GM21528 (cell line): Measurements from ENCODE around the gene RTN4R.

Source experiments
- ATAC-seq: cut with Tn5 transposase; IDR thresholded peaks from one replicate; pipeline ENCODE4 v1.9.1; 2021; ENCODE audit warnings: mild to moderate bottlenecking, moderate library complexity; ENCODE audit not compliant: unreplicated experiment, low FRiP score

The RTN4R gene

GRCh38 chr22:20219667-20220628, 48.2 kb downstream of the RTN4R start:
- ATAC-seq, result no peak

DNA sequence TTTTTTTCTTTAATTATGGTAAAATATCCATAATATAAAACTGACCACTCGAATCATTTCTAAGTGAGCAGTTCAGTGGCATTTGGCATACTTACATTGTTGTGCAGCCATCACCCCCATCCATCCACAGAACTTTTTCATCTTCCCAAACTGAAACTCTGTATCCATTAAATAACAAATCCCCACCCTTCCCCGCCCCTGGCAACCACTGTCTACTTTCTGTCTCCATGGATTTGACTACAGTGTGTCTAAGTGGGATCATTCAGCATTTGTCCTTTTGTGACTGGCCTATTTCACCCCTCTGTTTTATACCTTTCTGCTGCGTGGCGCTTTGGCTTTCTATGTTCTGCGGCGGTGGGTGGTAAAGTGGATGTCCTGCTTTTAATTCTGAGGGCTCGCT, 49.1 kb downstream of the RTN4R start:
- no peak for ATAC-seq

- no peak for ATAC-seq
Measured at GRCh38 chr22:20218326-20218872, 49.7 kb downstream of the RTN4R start.

DNA sequence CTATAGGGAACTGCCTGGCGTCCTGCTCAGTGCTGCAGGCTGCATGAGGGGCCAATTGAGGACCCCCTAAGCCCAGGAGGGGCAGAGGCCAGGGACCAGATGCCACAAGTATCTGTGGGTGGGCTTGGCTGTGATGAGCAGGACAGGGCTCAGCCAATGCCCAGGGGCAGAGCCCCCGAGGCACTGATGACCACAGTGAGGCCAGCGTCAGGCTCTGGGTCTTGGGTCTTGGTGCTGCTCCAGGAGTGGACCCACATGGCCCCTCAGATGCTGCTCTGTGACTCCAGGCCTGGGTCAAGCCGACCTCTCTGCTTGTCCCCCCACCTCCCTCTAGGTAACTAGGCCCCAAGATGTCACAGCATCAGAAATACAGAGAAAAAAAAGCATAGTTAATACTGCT, 50.6 kb downstream of the RTN4R start:
- ATAC-seq, result no peak

DNA sequence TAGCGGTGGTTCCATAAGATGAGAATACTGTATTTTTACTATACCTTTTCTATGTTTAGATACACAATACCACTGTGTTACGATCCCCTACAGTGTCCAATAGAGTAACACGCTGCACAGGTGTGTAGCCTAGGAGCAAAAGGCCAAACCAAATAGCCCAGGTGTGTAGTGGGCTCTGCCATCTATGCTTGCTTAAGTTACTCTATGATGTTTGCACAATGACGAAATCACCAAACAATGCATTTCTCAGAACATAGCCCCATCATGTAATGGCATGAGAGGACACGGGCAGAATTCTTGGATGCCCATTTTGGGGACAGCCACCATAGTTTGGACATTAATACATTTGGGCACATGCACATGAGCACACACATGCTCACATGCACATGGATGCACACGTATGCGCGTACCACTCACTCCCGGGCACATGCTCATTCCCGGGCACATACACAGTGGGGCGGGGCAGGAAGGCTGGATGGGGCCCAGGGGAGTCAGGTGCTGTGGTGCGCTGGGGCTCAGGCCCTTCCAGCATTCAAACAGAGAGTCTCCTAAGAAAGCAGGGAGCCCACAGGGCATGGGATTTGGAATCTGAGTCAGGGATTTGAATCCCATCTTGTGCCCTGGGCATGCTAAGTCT, 51.1 kb downstream of the RTN4R start:
- ATAC-seq, result no peak

GRCh38 chr22:20215742-20216141, 52.4 kb downstream of the RTN4R start:
- no peak for ATAC-seq

DNA sequence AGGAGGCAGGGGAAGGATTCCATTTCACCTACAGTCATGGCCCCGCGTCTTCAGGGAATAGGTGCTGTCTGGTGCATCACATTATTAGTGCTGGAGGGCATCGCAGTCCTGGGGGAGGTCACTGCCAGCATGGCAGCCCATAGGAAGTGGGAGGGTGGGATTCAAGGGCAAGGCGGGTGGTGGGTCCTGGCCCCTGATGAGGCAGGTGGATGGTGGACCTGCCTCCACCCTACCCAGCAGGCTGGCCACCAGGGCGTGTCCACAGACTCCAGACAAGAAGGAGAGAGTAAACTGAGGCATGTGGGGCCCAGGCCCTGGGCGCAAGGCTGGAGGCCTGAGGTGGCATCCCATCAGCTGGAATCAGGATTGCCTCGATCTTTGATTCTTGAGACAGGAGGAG, 53.3 kb downstream of the RTN4R start:
- ATAC-seq, result no peak

- ATAC-seq, result no peak
Measured at GRCh38 chr22:20213833-20214708, 54.0 kb downstream of the RTN4R start.

DNA sequence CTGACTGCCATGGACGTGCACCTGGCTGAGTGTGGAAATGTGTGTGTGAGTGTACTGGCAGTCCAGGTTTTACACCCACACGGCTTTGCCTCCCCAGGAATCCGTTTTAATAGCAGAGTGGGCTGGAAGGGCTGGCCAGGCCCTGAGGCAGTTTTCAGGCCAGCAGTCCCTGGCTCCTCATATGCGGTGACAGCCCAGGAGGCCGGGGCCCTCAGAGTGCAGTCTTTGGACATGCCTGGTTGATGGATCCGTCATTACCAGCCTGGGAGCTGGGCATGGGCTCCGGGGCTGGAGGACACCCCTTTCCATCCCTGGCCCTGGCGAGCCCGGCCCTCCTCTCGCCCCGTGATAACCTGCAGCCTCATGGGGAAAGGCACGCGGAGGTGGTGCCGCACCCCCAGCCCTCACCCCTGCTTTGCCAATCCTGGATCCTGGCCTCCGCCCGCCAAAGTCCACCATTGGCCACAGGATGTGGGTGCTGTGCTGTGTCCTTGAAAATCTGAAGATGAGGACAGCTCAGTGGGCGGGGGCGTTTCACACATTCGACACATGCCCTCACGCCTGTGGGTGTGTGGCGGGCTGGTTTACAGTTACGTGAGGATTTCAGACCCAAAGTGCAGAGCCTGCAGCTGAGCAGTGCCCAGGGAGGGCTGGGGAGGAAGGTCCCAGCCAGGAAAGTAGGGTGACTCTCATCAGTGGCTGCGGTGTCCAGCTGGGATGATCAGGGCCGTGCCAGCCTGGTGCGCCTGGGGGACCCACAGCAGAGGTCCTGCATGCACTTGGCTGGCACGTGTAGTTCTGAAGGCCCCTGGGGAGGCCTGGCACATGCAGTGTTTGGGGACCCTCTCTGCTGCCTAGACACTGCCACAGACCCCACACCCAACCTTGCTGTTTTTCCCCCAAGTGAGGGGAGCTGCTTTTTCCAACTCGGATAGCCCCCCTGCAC, 55.1 kb downstream of the RTN4R start:
- ATAC-seq, result no peak

GRCh38 chr22:20211997-20212753, 55.9 kb downstream of the RTN4R start:
- ATAC-seq, result no peak

GRCh38 chr22:20211409-20211996, 56.6 kb downstream of the RTN4R start:
- no peak for ATAC-seq

DNA sequence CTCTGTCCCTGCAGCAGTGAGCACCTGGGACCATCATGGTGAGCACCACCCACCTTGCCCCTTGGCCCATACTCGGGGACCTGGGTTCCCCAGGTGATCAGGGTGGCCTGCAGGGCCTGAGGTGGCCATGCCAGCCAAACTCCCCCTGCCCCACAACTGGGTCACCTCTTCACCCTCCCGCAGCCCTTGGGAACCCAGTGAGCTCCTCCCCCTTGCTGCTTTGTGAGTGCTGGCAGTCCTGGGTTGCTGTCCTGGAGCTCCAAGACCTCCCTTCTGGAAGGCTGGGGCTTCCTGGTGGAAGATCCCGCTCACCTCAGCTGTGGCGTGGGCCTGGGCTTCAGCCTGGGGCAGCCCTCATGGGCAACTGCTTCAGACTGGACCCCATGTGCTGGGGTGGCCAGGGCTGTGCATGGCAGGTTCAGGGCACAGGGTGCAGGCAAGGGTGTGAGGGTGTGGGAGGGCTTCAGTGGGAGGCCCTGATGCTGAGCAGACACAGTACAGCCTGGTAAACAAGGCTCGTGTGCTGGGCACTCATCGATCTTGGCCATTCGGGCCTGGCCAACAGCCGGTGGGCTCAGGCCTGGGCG, 57.6 kb downstream of the RTN4R start:
- ATAC-seq, result no peak

DNA sequence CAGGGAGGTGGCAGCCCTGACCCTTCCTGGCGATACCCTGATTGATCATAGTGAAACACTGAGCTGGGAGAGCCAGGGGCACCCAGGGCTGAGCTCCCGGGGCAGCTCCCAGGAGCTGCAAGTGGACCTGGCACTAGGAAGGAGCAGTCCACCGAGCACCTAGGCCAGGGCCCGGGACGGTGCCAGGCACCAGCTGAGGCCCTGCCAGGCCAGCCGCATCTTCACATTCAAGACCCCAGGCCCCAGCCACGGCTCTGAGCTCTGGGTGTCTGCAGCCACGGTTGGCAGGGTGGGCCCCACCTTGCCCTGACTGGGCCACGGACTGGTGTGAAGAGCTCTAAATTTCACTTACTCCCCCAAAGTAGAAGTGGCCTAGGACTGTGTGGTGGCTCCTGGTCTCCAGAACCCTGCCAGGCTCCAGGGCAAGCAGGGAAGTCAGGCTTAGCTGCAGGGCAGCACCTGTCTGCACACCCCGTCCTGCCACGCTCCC, 58.3 kb downstream of the RTN4R start:
- no peak for ATAC-seq

DNA sequence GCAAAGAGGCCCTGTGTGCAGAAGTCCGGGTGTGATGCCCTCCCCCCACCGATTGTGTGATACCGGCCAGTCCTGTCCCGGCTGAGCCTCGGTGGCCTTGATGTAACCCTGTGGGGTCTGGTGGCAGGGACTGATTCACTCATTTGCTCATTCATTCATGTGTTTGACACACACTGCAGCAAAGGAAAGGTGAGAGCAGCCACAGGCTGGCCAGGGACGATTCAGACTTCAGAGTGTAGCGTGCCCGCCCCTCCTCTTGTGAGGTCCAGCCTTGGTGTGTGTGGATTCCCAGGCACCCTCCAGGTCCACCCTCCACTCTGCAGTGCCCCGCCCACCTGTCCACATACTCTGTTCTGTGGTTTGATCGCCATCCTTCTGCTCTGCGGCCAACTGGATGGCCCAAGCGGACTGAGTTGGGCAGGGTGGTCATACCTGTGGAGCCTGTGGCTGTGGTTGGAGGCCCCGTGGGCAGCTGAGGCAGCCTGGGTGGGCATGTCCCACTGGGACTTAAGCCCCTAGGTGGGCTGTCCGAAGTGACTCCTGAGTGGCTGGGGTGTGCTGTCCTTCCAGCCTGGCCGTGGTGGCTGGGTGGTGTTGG, 59.3 kb downstream of the RTN4R start:
- ATAC-seq, result no peak

DNA sequence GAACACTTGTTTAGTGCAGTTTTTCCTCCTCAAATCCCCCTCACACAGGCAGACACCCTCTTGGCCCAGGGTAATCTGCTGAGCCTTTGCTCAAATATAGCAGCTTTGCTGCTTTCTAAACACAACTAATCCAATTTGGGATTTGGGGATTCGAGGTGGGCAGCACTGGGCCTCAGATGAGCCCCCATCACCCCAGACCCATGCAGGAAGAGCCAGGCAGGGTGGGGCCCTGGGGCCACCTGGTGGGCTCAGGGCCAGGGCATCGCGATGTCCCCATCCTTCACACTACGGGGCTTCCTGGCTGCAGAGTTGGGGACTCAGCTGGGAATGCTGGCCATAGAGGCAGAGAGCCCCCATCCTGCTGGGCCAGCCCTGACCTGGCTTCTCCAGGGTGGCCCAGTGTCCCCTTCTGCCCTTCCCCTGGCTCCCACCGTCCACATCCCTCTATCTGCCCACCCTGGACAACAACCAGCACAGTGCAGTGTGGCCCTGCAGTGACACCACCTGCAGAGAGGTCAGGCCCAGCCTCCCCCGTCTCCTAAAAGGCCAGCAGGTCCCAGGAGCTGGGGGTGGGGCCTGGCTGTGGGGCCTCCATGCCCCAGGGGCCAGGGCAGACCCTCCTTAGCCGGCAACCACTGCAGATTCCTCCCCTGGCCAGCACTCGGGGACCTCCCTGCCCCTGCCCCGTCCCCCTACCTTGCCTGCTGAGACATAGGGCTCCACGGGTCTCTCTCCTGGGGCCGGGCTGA, 60.7 kb downstream of the RTN4R start:
- no peak for ATAC-seq

DNA sequence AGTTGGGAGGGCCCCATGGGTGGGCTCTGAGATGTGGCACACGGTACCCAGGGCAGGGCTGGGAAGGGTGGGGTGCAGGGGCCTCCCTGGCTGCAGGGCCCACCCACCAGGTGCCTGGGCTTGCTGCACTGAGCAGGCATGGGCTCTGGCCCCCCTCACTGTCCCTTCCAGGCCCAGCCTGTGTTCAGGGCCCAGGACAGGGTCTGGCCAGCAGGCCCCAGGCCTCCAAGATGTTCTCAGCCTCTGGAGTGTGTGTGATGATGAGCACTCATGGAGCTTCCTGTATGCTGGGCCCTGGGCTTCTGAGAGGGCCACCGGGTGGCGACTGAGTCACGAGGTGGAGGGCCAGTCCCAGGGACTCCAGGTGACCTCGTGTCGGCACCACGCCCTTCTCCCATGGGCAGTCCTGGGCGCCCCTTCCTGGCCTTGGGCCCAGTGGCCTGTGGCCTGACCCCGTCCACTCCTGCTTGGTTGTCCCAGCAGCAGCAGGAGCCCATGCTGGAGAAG, 61.4 kb downstream of the RTN4R start:
- peak; percentile 4 for ATAC-seq
